ENCODE data around the gene TBKBP1. TPM values are rescaled to one million over a fixed set of nuclear protein-coding genes. Genes with fewer than 3 reads are reported as not detected.

The TBKBP1 gene
- total and polyA plus RNA-seq, 9 of the 15 experiments (the other 6 are each of a cell fraction or from before 2014, with no cell fraction given): 0.03 to 15.6 (median 6.8) TPM

DNA sequence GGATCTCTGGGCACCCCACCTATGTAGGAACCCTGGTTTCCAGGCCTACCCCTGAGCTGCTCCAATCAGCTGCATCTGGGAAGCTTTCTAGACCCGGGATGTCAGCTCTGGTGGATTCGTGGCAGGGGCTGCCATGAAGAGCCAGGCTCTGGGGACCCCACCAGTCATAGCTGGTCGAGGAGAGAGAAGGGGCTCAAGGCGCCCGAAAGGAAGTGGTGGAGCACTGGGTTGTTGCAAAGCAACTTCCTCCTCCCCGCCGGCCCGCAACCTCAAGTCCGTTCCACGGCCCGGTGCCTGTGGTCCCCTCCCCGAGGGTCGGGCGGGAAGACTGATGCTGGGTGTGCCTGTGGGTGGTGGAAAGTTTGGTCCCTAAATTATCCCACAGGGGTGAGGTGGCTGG is 10.2 kb downstream of the TBKBP1 start:
- H4K20me1 ChIP-seq (replicated peaks; ENCODE audit: control insufficient read depth, insufficient read depth, low read length): no peaks in the 10 kb centered on the region; the same call in 1 of the 2 replicates
- intact Hi-C loops (cut with micrococcal nuclease) (no loop called here), in situ Hi-C loops (cut with MboI) (no loop called here)
- H3K9ac ChIP-seq (ENCODE audit: insufficient read depth in 1 of 2, low read depth in 2 of 2, low read length in 2 of 2): peak overlapping the region in 1 of 2 experiments; percentile 59; a peak in 1 of 4 replicates
- no peak overlapping the region for H3K27ac ChIP-seq (ENCODE audit: extremely low read depth, low read depth, low read length)
- H3K4me2 ChIP-seq (ENCODE audit: insufficient read depth, low read length): no peak overlapping the region
- no peaks in the 10 kb centered on the region for H3K27me3 ChIP-seq (ENCODE audit: control insufficient read depth in 2 of 2, insufficient read depth in 2 of 2, low read length in 2 of 2)
- FAIRE-seq (no peak), ATAC-seq (no peak), DNase-seq (ENCODE audit: extremely low read depth in 1 of 4, low spot score in 3 of 4) (no peak)
- WGBS (ENCODE audit: insufficient coverage, low coverage, missing lambda C conversion rate): 70% methylated on average over 10 of the region's 14 CpGs
- ChIA-PET CTCF (ENCODE audit: low intra/inter-chr PET ratio) (no interaction called here), POLR2A (interaction anchor here (0.6 to 1.3 kb wide), 3 partner anchors 13 to 33 kb away, joined by 3 read pairs; no protein-coding TSS in a partner anchor)
- H3K9me3 ChIP-seq (replicated peaks; ENCODE audit: control insufficient read depth, insufficient read depth, low read depth, low read length): no peaks in the 10 kb centered on the region
- peaks cover 8% of the 10 kb centered on the region for H3K9me1 ChIP-seq (ENCODE audit: control insufficient read depth, insufficient read depth, low read length)
- H2AFZ ChIP-seq (ENCODE audit: low read depth, low read length): no peak overlapping the region
- H3K4me1 ChIP-seq (replicated peaks in 1 of 2; ENCODE audit: control insufficient read depth in 2 of 2, insufficient read depth in 2 of 2, low read length in 2 of 2): peaks cover 31 to 59% of the 10 kb centered on the region in 2 experiments
- BruUV-seq (replicated peaks): no TSS peak
- no peak overlapping the region for H3K4me3 ChIP-seq
- H3K79me2 ChIP-seq (ENCODE audit: control insufficient read depth, insufficient read depth, low read length): no peaks in the 10 kb centered on the region
- peaks cover 6% of the 10 kb centered on the region; the same call in 1 of the 3 replicates for H3K36me3 ChIP-seq (ENCODE audit: control insufficient read depth, insufficient read depth, low read length)
- TF ChIP-seq STAG1 (CRISPR knock-in tag; IDR thresholded peaks at IDR 0.05; ENCODE audit: borderline replicate concordance) (no peak), CHD4 (IDR thresholded peaks at IDR 0.05; ENCODE audit: insufficient read depth, insufficient replicate concordance, low read depth, low read length, poor library complexity, severe bottlenecking) (peak; percentile 8)

DNA sequence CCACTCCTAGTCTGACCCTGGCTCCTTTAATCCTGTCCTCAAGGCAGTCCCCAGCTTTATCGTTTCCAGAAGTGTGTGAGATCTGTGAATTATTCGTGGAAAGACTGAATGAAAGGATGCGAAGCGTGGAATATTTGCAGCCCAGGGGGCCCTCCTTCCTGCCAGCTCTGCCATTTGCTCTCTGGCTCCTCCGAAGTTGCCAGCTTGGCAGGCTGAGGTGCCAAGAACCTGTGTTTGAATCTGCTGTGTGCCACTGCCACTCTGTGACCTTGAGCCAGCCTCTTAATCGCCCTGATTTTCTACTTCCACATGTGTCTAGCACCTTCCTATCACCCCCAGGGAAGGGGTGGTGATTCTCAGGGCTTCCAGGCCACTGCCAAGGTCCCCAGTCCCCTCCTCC is 10.8 kb downstream of the TBKBP1 start:
- H3K79me2 ChIP-seq (ENCODE audit: control insufficient read depth, insufficient read depth, low read length): no peaks in the 10 kb centered on the region
- POLR2A ChIA-PET: interaction anchor here (0.6 to 1.3 kb wide), 4 partner anchors 14 to 33 kb away, joined by 3 to 4 read pairs (median 3); no protein-coding TSS in a partner anchor
- FAIRE-seq: no peak

More for the DNA sequence above, 10.8 kb downstream of the TBKBP1 start:
- H3K27me3 ChIP-seq (ENCODE audit: control insufficient read depth in 2 of 2, insufficient read depth in 2 of 2, low read length in 2 of 2): no peaks in the 10 kb centered on the region
- H3K9me1 ChIP-seq (ENCODE audit: control insufficient read depth, insufficient read depth, low read length): peaks cover 8% of the 10 kb centered on the region
- H3K4me2 ChIP-seq (ENCODE audit: insufficient read depth, low read length): no peak overlapping the region
- TF ChIP-seq SUPT5H (IDR thresholded peaks at IDR 0.05) (no peak), ZBED1 (IDR thresholded peaks at IDR 0.05) (no peak), MCM3 (IDR thresholded peaks at IDR 0.05) (no peak), MEIS2 (IDR thresholded peaks at IDR 0.05; ENCODE audit: partially characterized antibody) (no peak), SRSF7 (optimal IDR thresholded peaks at IDR 0.05; ENCODE audit: low read depth, low read length) (no peak), RBBP5 (IDR thresholded peaks at IDR 0.05; ENCODE audit: borderline replicate concordance, insufficient read depth, low read length, poor library complexity, severe bottlenecking) (no peak)
- TF ChIP-seq, protein P1, sequence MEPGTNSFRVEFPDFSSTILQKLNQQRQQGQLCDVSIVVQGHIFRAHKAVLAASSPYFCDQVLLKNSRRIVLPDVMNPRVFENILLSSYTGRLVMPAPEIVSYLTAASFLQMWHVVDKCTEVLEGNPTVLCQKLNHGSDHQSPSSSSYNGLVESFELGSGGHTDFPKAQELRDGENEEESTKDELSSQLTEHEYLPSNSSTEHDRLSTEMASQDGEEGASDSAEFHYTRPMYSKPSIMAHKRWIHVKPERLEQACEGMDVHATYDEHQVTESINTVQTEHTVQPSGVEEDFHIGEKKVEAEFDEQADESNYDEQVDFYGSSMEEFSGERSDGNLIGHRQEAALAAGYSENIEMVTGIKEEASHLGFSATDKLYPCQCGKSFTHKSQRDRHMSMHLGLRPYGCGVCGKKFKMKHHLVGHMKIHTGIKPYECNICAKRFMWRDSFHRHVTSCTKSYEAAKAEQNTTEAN (CRISPR knock-in tag; IDR thresholded peaks at IDR 0.05): no peak
- TF ChIP-seq, protein P2, sequence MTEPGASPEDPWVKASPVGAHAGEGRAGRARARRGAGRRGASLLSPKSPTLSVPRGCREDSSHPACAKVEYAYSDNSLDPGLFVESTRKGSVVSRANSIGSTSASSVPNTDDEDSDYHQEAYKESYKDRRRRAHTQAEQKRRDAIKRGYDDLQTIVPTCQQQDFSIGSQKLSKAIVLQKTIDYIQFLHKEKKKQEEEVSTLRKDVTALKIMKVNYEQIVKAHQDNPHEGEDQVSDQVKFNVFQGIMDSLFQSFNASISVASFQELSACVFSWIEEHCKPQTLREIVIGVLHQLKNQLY (CRISPR knock-in tag; conservative IDR thresholded peaks at IDR 0.05): no peak
- no peaks in the 10 kb centered on the region for H3K9me3 ChIP-seq (replicated peaks; ENCODE audit: control insufficient read depth, insufficient read depth, low read depth, low read length)
- no peak overlapping the region for H2AFZ ChIP-seq (ENCODE audit: low read depth, low read length)
- CTCF ChIA-PET (ENCODE audit: low intra/inter-chr PET ratio): no interaction called here
- no peak for ATAC-seq
- H3K4me1 ChIP-seq (replicated peaks in 1 of 2; ENCODE audit: control insufficient read depth in 2 of 2, insufficient read depth in 2 of 2, low read length in 2 of 2): peaks cover 31 to 59% of the 10 kb centered on the region in 2 experiments
- H4K20me1 ChIP-seq (replicated peaks; ENCODE audit: control insufficient read depth, insufficient read depth, low read length): no peaks in the 10 kb centered on the region; the same call in 1 of the 2 replicates
- intact Hi-C loops (cut with micrococcal nuclease) (no loop called here), in situ Hi-C loops (cut with MboI) (no loop called here)
- H3K9ac ChIP-seq (ENCODE audit: insufficient read depth in 1 of 2, low read depth in 2 of 2, low read length in 2 of 2): peak overlapping the region in 1 of 2 experiments; percentile 59; a peak in 2 of 4 replicates
- H3K27ac ChIP-seq (ENCODE audit: extremely low read depth, low read depth, low read length): no peak overlapping the region
- no peak overlapping the region for H3K4me3 ChIP-seq
- WGBS (ENCODE audit: insufficient coverage, low coverage, missing lambda C conversion rate): 64% methylated on average over 6 of the region's 6 CpGs
- H3K36me3 ChIP-seq (ENCODE audit: control insufficient read depth, insufficient read depth, low read length): 0 out of 3 replicates have a peak, but pooled peaks cover 6% of the 10 kb centered on the region
- no TSS peak for BruUV-seq (replicated peaks)
- no peak for DNase-seq (ENCODE audit: extremely low read depth in 1 of 4, low spot score in 3 of 4)
